HepG2 (cell line): ENCODE measurements around the gene TEC. TPM values are rescaled to one million over a fixed set of nuclear protein-coding genes. Genes with fewer than 3 reads are reported as not detected.

ENCODE experiments used
- ATAC-seq: fragments of 200-7000 bp; cut with Tn5 transposase; 3 replicates; pipeline ENCODE4 v1.9.1; 2020; ENCODE audit warnings: mild to moderate bottlenecking, moderate library complexity
- BruUV-seq: library from RNA; stranded (reverse); fragments of 400-500 nt; replicated peaks from 2 replicates; lab custom pipeline; 2021; lab: Mats Ljungman, UMichigan
- CTCF ChIA-PET: fragments of 300-600 bp; formaldehyde crosslinking; extraction: SDS; loops from one replicate; lab custom pipeline; 2021; ENCODE audit warnings: low total read pairs, inconsistent platforms, low intra/inter-chr PET ratio; lab: Yijun Ruan, JAX
- POLR2A ChIA-PET: fragments of 350-600 bp; sonication (Branson Sonifier 250); formaldehyde crosslinking; loops from one replicate; lab custom pipeline; 2020; ENCODE audit warnings: antibody characterized with exemption, inconsistent platforms; lab: Yijun Ruan, JAX
- DNase-seq: peaks from one replicate; pipeline ENCODE4 v3.0.0-alpha.2; 2015; ENCODE audit warnings: low spot score
- FAIRE-seq: peaks from 3 replicates; lab custom pipeline; 2011; peaks lifted over from hg19 to GRCh38; lab: Jason Lieb, UNC
- H2AFZ ChIP-seq: one replicate; pipeline ENCODE4 v1.6.1; 2011; ENCODE audit warnings: low read length, inconsistent platforms
- H3K27ac ChIP-seq: fragments of 300-600 bp; 3 replicates; pipeline ENCODE4 v1.8.0; 2011; ENCODE audit warnings: mixed run types, mild to moderate bottlenecking, mixed read lengths, low read length, inconsistent platforms; ENCODE audit not compliant: insufficient read depth; ENCODE audit errors: extremely low read length
- H3K27me3 ChIP-seq, 2 experiments: fragments of 200-600 bp in 1 of 2; 2 replicates in 1 of 2; 3 replicates in 1 of 2; pipeline versions ENCODE4 v1.6.0 to v1.8.0; 2011; ENCODE audit warnings: low read length in 2 of 2, mild to moderate bottlenecking in 2 of 2, moderate library complexity in 2 of 2, inconsistent platforms in 1 of 2; ENCODE audit not compliant: insufficient read depth in 2 of 2, control insufficient read depth in 1 of 2
- H3K36me3 ChIP-seq, 2 experiments: fragments of 200-600 bp in 1 of 2; replicated peaks in 1 of 2; 2 replicates in 1 of 2; 3 replicates in 1 of 2; pipeline versions ENCODE4 v1.5.1 to v1.8.0; 2011; ENCODE audit warnings: low read length in 2 of 2, inconsistent platforms in 1 of 2; ENCODE audit not compliant: insufficient read depth in 2 of 2, control insufficient read depth in 1 of 2
- H3K4me1 ChIP-seq: 2 replicates; pipeline ENCODE4 v1.5.1; 2012; ENCODE audit warnings: low read length, inconsistent platforms; ENCODE audit not compliant: insufficient read depth
- H3K4me2 ChIP-seq: 2 replicates; pipeline ENCODE4 v1.6.0; 2011; ENCODE audit warnings: low read depth, low read length, inconsistent platforms
- H3K4me3 ChIP-seq, 3 experiments: fragments of 200-600 bp in 1 of 3; sonication (generic), shearing (Covaris generic) in 1 of 3; replicated peaks in 1 of 3; 2 replicates each; pipeline ENCODE4 v1.5.1; 2011 to 2016; ENCODE audit warnings: low read length in 3 of 3, inconsistent platforms in 2 of 3, low read depth in 2 of 3, mild to moderate bottlenecking in 2 of 3, control low read depth in 1 of 3, mixed read lengths in 1 of 3; ENCODE audit not compliant: insufficient read depth in 1 of 3
- H3K79me2 ChIP-seq: one replicate; pipeline ENCODE4 v1.6.1; 2011; ENCODE audit warnings: low read length, inconsistent platforms; ENCODE audit not compliant: insufficient read depth
- H3K9ac ChIP-seq: 2 replicates; pipeline ENCODE4 v1.6.0; 2011; ENCODE audit warnings: mild to moderate bottlenecking, low read depth, low read length, inconsistent platforms; ENCODE audit not compliant: insufficient read depth
- H3K9me3 ChIP-seq: 2 replicates; pipeline ENCODE4 v1.5.1; 2012; ENCODE audit warnings: mild to moderate bottlenecking, low read length
- H4K20me1 ChIP-seq: 2 replicates; pipeline ENCODE4 v1.6.0; 2011; ENCODE audit warnings: inconsistent platforms, mild to moderate bottlenecking, low read length, moderate library complexity; ENCODE audit not compliant: insufficient read depth
- GMEB1 ChIP-seq: sonication (generic); formaldehyde crosslinking; IDR thresholded peaks from 2 replicates; pipeline ENCODE4 v1.5.1; 2020; ENCODE audit warnings: missing genetic modification reagents, mild to moderate bottlenecking, borderline replicate concordance
- IRF2 ChIP-seq: IDR thresholded peaks from 2 replicates; pipeline ENCODE4 v1.6.1; 2018; ENCODE audit warnings: missing genetic modification reagents, missing compliant biosample characterization
- MZF1 ChIP-seq: sonication (generic); formaldehyde crosslinking; IDR thresholded peaks from 2 replicates; pipeline ENCODE4 v1.8.1; 2023; ENCODE audit warnings: mild to moderate bottlenecking, missing genetic modification reagents, borderline replicate concordance
- NR2F1 ChIP-seq, 2 experiments: fragments of 450-650 bp in 1 of 2; formaldehyde crosslinking in 1 of 2; IDR thresholded peaks; 2 replicates each; pipeline versions ENCODE4 v1.5.0 to v1.6.1; 2016 to 2020; ENCODE audit warnings: mild to moderate bottlenecking in 1 of 2, missing compliant biosample characterization in 1 of 2, missing genetic modification reagents in 1 of 2, moderate library complexity in 1 of 2
- SNRNP70 ChIP-seq: fragments of 200-400 bp; formaldehyde crosslinking; IDR thresholded peaks from 2 replicates; pipeline ENCODE4 v1.6.1; 2017; ENCODE audit warnings: mild to moderate bottlenecking, low read depth, low read length, moderate library complexity
- SUZ12 ChIP-seq: fragments of 150-350 bp; IDR thresholded peaks from 2 replicates; pipeline ENCODE4 v1.6.1; 2014; ENCODE audit warnings: low read depth, low read length
- U2AF1 ChIP-seq: fragments of 200-400 bp; formaldehyde crosslinking; optimal IDR thresholded peaks from 2 replicates; pipeline ENCODE3; 2017; ENCODE audit warnings: mild to moderate bottlenecking, low read depth, low read length
- ZC3H4 ChIP-seq: sonication (generic); formaldehyde crosslinking; IDR thresholded peaks from 2 replicates; pipeline ENCODE4 v1.4.0; 2020; ENCODE audit warnings: missing genetic modification reagents, borderline replicate concordance
- ZFY ChIP-seq: sonication (generic); formaldehyde crosslinking; IDR thresholded peaks from 2 replicates; pipeline ENCODE4 v1.4.0; 2020; ENCODE audit warnings: missing genetic modification reagents
- ZNF235 ChIP-seq: sonication (generic); formaldehyde crosslinking; IDR thresholded peaks from 2 replicates; pipeline ENCODE4 v1.8.1; 2023; ENCODE audit warnings: mild to moderate bottlenecking, missing genetic modification reagents, borderline replicate concordance
- ZNF251 ChIP-seq: sonication (generic); formaldehyde crosslinking; IDR thresholded peaks from 2 replicates; pipeline ENCODE4 v1.9.0; 2021; ENCODE audit warnings: mild to moderate bottlenecking, missing genetic modification reagents
- ZNF451 ChIP-seq: sonication (generic); formaldehyde crosslinking; IDR thresholded peaks from 2 replicates; pipeline ENCODE4 v1.5.0; 2020; ENCODE audit warnings: mild to moderate bottlenecking, missing genetic modification reagents
- ZNF570 ChIP-seq: sonication (generic); formaldehyde crosslinking; IDR thresholded peaks from 2 replicates; pipeline ENCODE4 v1.4.0; 2020; ENCODE audit warnings: mild to moderate bottlenecking, missing genetic modification reagents, borderline replicate concordance
- ZNF839 ChIP-seq: sonication (generic); formaldehyde crosslinking; IDR thresholded peaks from 2 replicates; pipeline ENCODE4 v1.4.0; 2020; ENCODE audit warnings: missing genetic modification reagents, mild to moderate bottlenecking, borderline replicate concordance
- WGBS: methylation state at CpG from one replicate; pipeline ENCODE4 v1.1.6; 2017; ENCODE audit warnings: low lambda C conversion rate; 5-methylcytosine and 5-hydroxymethylcytosine counted together
- in situ Hi-C: cut with HindIII; loops from 2 replicates; pipeline ENCODE4 v1.10.0; 2017; ENCODE audit warnings: low pct_unique_long_range_greater_than_20kb; ENCODE audit not compliant: extremely low pct_ligation_motif_present
- intact Hi-C: fragments of 100-400 bp; cut with micrococcal nuclease; formaldehyde crosslinking; loops from one replicate; pipeline ENCODE4 v1.10.0; 2022; ENCODE audit not compliant: unreplicated experiment
- polyA plus RNA-seq, 8 experiments: library from polyadenylated mRNA; depleted of rRNA in 3 of 8; stranded (reverse) in 7 of 8; unstranded in 1 of 8; fragments of >200 nt; fragmentation: Illumina TruSeq in 4 of 8; extraction: Trizol in 4 of 8; gene quantifications; 2 replicates each; pipeline versions ENCODE4 v1.2.1 to v1.2.3, GENCODE V29; 2011 to 2016; ENCODE audit warnings: low read depth in 4 of 8, missing spikeins in 1 of 8, mixed read lengths in 1 of 8; ENCODE audit not compliant: insufficient read depth in 1 of 8
- total RNA-seq, 5 experiments: library from RNA; depleted of rRNA; stranded (reverse); fragments of >200 nt; fragmentation: Illumina TruSeq; extraction: Trizol; gene quantifications; 2 replicates each; pipeline ENCODE4 v1.2.3, GENCODE V29; 2016; ENCODE audit warnings: low read depth in 1 of 5
- TF ChIP-seq, protein P1 (sequence below): sonication (generic); formaldehyde crosslinking; IDR thresholded peaks from 2 replicates; pipeline ENCODE4 v1.4.0; 2020; ENCODE audit warnings: missing genetic modification reagents

The TEC gene
- total and polyA plus RNA-seq, 2 of the 13 experiments (the other 11 are each of a cell fraction or from before 2014, with no cell fraction given): 0.05 to 0.20 TPM

DNA sequence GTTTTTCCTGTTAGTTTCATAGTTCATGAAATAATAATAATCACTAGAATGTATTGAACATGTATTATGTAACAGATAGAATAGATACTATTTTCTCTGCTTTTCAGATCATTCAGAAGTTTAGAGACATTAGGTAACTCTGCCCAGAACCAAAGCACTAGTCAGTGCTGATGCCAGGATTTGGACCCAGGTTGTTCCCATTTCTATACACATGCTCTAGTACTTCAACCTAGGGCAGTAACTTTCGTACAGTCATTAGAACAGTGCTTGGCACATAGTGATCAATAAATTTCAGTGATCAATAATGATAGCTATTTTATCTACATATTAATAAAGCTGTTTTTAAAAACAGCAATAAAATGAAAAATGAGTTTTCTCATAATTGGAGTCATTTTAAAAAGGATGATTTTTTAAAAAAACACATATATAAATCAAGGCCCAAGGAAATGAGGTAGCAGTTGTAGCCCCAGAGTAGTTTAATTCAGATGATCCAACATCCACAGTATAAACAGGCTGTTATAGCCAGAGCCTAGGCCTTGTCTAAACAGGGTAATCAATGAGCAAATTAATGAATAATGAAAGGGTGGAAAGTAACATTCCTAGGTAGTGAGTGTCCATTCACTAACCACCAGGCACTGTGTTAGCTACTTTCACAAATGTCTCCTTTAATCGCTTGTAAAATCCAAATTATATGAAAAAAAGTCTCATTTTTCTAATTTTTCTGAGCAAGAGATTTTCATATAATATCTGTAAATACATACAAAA, 161.1 kb downstream of the TEC start:
- no peak for FAIRE-seq
- H3K27ac ChIP-seq: no peak overlapping the region
- H3K4me3 ChIP-seq: no peak overlapping the region
- no peaks in the 10 kb centered on the region for H3K27me3 ChIP-seq
- H3K9ac ChIP-seq: no peak overlapping the region
- ATAC-seq: peak; percentile 64
- POLR2A ChIA-PET: no interaction called here
- no peaks in the 10 kb centered on the region for H3K36me3 ChIP-seq
- H3K9me3 ChIP-seq: no peaks in the 10 kb centered on the region
- no TSS peak for BruUV-seq
- no peak for DNase-seq
- CTCF ChIA-PET: no interaction called here
- 20% methylated on average over 2 of the region's 2 CpGs for WGBS
- H3K4me1 ChIP-seq: no peaks in the 10 kb centered on the region
- in situ Hi-C loops (no loop called here), intact Hi-C loops (no loop called here)
- H3K79me2 ChIP-seq: no peaks in the 10 kb centered on the region
- H3K4me2 ChIP-seq: no peak overlapping the region
- TF ChIP-seq IRF2 (CRISPR knock-in tag): no peak
- no peak for TF ChIP-seq ZC3H4 (CRISPR knock-in tag)
- TF ChIP-seq MZF1: no peak
- TF ChIP-seq ZNF251 (CRISPR knock-in tag): no peak
- TF ChIP-seq ZNF839 (CRISPR knock-in tag): no peak
- no peak for TF ChIP-seq ZNF451 (CRISPR knock-in tag)
- no peak for TF ChIP-seq U2AF1
- TF ChIP-seq SNRNP70: no peak
- TF ChIP-seq NR2F1 (CRISPR knock-in tag; IDR thresholded peaks at IDR 0.05): no peak
- TF ChIP-seq, protein P1, sequence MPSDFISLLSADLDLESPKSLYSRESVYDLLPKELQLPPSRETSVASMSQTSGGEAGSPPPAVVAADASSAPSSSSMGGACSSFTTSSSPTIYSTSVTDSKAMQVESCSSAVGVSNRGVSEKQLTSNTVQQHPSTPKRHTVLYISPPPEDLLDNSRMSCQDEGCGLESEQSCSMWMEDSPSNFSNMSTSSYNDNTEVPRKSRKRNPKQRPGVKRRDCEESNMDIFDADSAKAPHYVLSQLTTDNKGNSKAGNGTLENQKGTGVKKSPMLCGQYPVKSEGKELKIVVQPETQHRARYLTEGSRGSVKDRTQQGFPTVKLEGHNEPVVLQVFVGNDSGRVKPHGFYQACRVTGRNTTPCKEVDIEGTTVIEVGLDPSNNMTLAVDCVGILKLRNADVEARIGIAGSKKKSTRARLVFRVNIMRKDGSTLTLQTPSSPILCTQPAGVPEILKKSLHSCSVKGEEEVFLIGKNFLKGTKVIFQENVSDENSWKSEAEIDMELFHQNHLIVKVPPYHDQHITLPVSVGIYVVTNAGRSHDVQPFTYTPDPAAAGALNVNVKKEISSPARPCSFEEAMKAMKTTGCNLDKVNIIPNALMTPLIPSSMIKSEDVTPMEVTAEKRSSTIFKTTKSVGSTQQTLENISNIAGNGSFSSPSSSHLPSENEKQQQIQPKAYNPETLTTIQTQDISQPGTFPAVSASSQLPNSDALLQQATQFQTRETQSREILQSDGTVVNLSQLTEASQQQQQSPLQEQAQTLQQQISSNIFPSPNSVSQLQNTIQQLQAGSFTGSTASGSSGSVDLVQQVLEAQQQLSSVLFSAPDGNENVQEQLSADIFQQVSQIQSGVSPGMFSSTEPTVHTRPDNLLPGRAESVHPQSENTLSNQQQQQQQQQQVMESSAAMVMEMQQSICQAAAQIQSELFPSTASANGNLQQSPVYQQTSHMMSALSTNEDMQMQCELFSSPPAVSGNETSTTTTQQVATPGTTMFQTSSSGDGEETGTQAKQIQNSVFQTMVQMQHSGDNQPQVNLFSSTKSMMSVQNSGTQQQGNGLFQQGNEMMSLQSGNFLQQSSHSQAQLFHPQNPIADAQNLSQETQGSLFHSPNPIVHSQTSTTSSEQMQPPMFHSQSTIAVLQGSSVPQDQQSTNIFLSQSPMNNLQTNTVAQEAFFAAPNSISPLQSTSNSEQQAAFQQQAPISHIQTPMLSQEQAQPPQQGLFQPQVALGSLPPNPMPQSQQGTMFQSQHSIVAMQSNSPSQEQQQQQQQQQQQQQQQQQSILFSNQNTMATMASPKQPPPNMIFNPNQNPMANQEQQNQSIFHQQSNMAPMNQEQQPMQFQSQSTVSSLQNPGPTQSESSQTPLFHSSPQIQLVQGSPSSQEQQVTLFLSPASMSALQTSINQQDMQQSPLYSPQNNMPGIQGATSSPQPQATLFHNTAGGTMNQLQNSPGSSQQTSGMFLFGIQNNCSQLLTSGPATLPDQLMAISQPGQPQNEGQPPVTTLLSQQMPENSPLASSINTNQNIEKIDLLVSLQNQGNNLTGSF (CRISPR knock-in tag): no peak
- no peak for TF ChIP-seq ZFY (CRISPR knock-in tag)
- TF ChIP-seq ZNF235 (CRISPR knock-in tag): no peak
- no peak for TF ChIP-seq GMEB1 (CRISPR knock-in tag)
- TF ChIP-seq SUZ12: no peak
- no peak for TF ChIP-seq ZNF570
- H4K20me1 ChIP-seq: no peaks in the 10 kb centered on the region
- no peak overlapping the region for H2AFZ ChIP-seq
